ENCODE results near the gene DLG4.

GRCh38 chr17:7176107-7176840 is 43.4 kb downstream of the DLG4 start:
- TF ChIP-seq, protein P1, sequence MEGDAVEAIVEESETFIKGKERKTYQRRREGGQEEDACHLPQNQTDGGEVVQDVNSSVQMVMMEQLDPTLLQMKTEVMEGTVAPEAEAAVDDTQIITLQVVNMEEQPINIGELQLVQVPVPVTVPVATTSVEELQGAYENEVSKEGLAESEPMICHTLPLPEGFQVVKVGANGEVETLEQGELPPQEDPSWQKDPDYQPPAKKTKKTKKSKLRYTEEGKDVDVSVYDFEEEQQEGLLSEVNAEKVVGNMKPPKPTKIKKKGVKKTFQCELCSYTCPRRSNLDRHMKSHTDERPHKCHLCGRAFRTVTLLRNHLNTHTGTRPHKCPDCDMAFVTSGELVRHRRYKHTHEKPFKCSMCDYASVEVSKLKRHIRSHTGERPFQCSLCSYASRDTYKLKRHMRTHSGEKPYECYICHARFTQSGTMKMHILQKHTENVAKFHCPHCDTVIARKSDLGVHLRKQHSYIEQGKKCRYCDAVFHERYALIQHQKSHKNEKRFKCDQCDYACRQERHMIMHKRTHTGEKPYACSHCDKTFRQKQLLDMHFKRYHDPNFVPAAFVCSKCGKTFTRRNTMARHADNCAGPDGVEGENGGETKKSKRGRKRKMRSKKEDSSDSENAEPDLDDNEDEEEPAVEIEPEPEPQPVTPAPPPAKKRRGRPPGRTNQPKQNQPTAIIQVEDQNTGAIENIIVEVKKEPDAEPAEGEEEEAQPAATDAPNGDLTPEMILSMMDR (conservative IDR thresholded peaks at IDR 0.05 in 1 of 2, IDR thresholded peaks at IDR 0.05 in 1 of 2; ENCODE audit: extremely low read depth in 1 of 2, insufficient read depth in 1 of 2, low read depth in 1 of 2, low read length in 2 of 2), result no peak
- no peak for TF ChIP-seq EZH2 (IDR thresholded peaks at IDR 0.05; ENCODE audit: borderline replicate concordance, low read length)

Data from mammary epithelial cell (primary cell).